Measurements from ENCODE around the gene PRKRA.

GRCh38 chr2:178383718-178384117, 67.3 kb downstream of the PRKRA start:
- TF ChIP-seq, protein P1, sequence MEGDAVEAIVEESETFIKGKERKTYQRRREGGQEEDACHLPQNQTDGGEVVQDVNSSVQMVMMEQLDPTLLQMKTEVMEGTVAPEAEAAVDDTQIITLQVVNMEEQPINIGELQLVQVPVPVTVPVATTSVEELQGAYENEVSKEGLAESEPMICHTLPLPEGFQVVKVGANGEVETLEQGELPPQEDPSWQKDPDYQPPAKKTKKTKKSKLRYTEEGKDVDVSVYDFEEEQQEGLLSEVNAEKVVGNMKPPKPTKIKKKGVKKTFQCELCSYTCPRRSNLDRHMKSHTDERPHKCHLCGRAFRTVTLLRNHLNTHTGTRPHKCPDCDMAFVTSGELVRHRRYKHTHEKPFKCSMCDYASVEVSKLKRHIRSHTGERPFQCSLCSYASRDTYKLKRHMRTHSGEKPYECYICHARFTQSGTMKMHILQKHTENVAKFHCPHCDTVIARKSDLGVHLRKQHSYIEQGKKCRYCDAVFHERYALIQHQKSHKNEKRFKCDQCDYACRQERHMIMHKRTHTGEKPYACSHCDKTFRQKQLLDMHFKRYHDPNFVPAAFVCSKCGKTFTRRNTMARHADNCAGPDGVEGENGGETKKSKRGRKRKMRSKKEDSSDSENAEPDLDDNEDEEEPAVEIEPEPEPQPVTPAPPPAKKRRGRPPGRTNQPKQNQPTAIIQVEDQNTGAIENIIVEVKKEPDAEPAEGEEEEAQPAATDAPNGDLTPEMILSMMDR (IDR thresholded peaks at IDR 0.05), result no peak
- TF ChIP-seq EZH2 (IDR thresholded peaks at IDR 0.05; ENCODE audit: borderline replicate concordance, insufficient read depth, low read depth, low read length, poor library complexity, severe bottlenecking), result no peak

All from B cell (primary cell).